ENCODE measurements around the gene CDC6. TPM values are rescaled to one million over a fixed set of nuclear protein-coding genes. Genes with fewer than 3 reads are reported as not detected.

CDC6 gene
- total and polyA plus RNA-seq, 2 donors (not counting 3 experiments of a cell fraction or from before 2014, with no cell fraction given), result 15.5 to 55.2 TPM

GRCh38 chr17:40327244-40327729 lies 39.6 kb downstream of the CDC6 start:
- dilution Hi-C loops (cut with MboI; ENCODE audit: extremely low pct_ligation_motif_present, low sequenced_read_pairs), result no loop called here
- POLR2A ChIA-PET, result no interaction called here
- no peak for DNase-seq (ENCODE audit: low read depth, low spot score)
- no peak for FAIRE-seq
- Histone ChIP-seq H3K36me3 (ENCODE audit: control insufficient read depth in 2 of 2, extremely low read depth in 1 of 2, insufficient read depth in 2 of 2, low read length in 2 of 2) (peaks cover 0 to 3% of the 10 kb centered on the region in 2 experiments), H3K4me3 (replicated peaks in 1 of 3; ENCODE audit: insufficient read depth in 1 of 3, low read depth in 1 of 3, low read length in 3 of 3) (no peak overlapping the region), H3K27me3 (ENCODE audit: control insufficient read depth in 2 of 2, insufficient read depth in 2 of 2, low read length in 2 of 2) (no peaks in the 10 kb centered on the region), H3K79me2 (ENCODE audit: control insufficient read depth, insufficient read depth, low read length) (peaks cover 65% of the 10 kb centered on the region), H3K9ac (replicated peaks; ENCODE audit: extremely low read depth, insufficient read depth, low read length) (no peak overlapping the region), H3K9me3 (replicated peaks; ENCODE audit: control insufficient read depth, insufficient read depth, low read length) (no peaks in the 10 kb centered on the region), H4K20me1 (replicated peaks; ENCODE audit: control insufficient read depth, extremely low read depth, insufficient read depth, low read length) (no peaks in the 10 kb centered on the region), H2AFZ (ENCODE audit: low read depth, low read length) (no peak overlapping the region), H3K27ac (ENCODE audit: insufficient read depth, low read depth, low read length) (no peak overlapping the region), H3K4me1 (ENCODE audit: control insufficient read depth, extremely low read depth, insufficient read depth, low read length) (peaks cover 65% of the 10 kb centered on the region), H3K4me2 (ENCODE audit: insufficient read depth, low read length) (no peak overlapping the region), H3K9me1 (replicated peaks; ENCODE audit: control insufficient read depth, extremely low read depth, insufficient read depth, low read length) (no peaks in the 10 kb centered on the region)
- TF ChIP-seq EZH2 (IDR thresholded peaks at IDR 0.05; ENCODE audit: borderline replicate concordance, low read depth, low read length, severe bottlenecking) (no peak), POLR2A (IDR thresholded peaks at IDR 0.05; ENCODE audit: low read depth, low read length) (no peak), MYC (IDR thresholded peaks at IDR 0.05; ENCODE audit: low read depth, low read length) (no peak), FOS (IDR thresholded peaks at IDR 0.05; ENCODE audit: borderline replicate concordance, insufficient read depth, low read length) (no peak), GATA2 (IDR thresholded peaks at IDR 0.05; ENCODE audit: insufficient read depth, insufficient read length, low read depth, low read length) (no peak), POLR2AphosphoS5 (IDR thresholded peaks at IDR 0.05; ENCODE audit: insufficient read depth, low read depth, low read length) (no peak), JUN (IDR thresholded peaks at IDR 0.05; ENCODE audit: borderline replicate concordance, insufficient read depth, insufficient read length, low read depth) (no peak), CTCF (IDR thresholded peaks at IDR 0.05; ENCODE audit: extremely low read depth in 1 of 2, insufficient read depth in 1 of 2, low read depth in 1 of 2, low read length in 2 of 2) (no peak)
- CTCF ChIA-PET, result interaction anchor here (1.1 to 3.5 kb wide), 2 partner anchors 8 to 24 kb away, joined by 6 to 13 read pairs; no protein-coding TSS in a partner anchor
- intact Hi-C loops (cut with micrococcal nuclease), result no loop called here
- no TSS peak for BruUV-seq (replicated peaks)

Data from endothelial cell of umbilical vein (primary cell).